ENCODE results near the gene NFYA. TPM values are rescaled to one million over a fixed set of nuclear protein-coding genes. Genes with fewer than 3 reads are reported as not detected.

Gene NFYA
- total and polyA plus RNA-seq, 7 donors: 7.4 to 12.8 (median 10.2) TPM

- Histone ChIP-seq H3K27me3 (no peaks in the 10 kb centered on the region), H3K27ac (no peak overlapping the region), H3K4me1 (no peaks in the 10 kb centered on the region), H3K9me3 (no peaks in the 10 kb centered on the region), H3K4me3 (no peak overlapping the region), H3K36me3 (no peaks in the 10 kb centered on the region)
- intact Hi-C loops (cut with DNase I): no loop called here
- 92 to 93% methylated on average over 13 of the region's 13 CpGs for WGBS, 2 donors
- DNase-seq: no peak
- TF ChIP-seq POLR2A (IDR thresholded peaks at IDR 0.05): no peak
- TF ChIP-seq POLR2AphosphoS5 (IDR thresholded peaks at IDR 0.05): no peak
- no peak for TF ChIP-seq CTCF (IDR thresholded peaks at IDR 0.05)
- no peak for TF ChIP-seq EP300 (IDR thresholded peaks at IDR 0.05)
Observed at GRCh38 chr6:41037107-41037900, 35.5 kb upstream of the NFYA start.

DNA sequence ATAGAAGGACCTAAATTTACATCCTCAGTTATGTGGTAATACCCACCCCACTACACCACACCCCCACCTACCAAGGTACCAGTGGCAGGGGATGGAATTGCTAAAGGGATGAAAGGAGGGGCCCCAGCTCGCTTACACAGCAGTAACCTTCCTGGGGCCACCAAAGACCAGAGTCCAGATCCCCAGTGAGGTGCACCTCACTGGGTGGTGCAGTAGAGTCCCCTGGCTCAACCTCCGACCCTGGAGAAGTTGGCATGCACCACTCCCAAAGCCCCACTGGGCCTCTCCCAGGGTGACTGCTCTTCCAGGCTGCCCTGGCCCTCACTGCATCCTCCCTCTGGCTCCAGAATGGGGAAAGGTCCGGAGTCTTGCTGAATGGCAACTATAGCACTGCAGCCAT is 34.6 kb upstream of the NFYA start:
- WGBS, 2 donors: 87 to 90% methylated on average over 3 of the region's 3 CpGs
- Histone ChIP-seq H3K4me3 (no peak overlapping the region), H3K9me3 (no peaks in the 10 kb centered on the region), H3K4me1 (no peaks in the 10 kb centered on the region), H3K36me3 (no peaks in the 10 kb centered on the region), H3K27ac (no peak overlapping the region), H3K27me3 (no peaks in the 10 kb centered on the region)
- intact Hi-C loops (cut with DNase I): no loop called here
- TF ChIP-seq POLR2A (IDR thresholded peaks at IDR 0.05) (no peak), POLR2AphosphoS5 (IDR thresholded peaks at IDR 0.05) (no peak), EP300 (IDR thresholded peaks at IDR 0.05) (no peak), CTCF (IDR thresholded peaks at IDR 0.05) (no peak)
- no peak for DNase-seq

DNA sequence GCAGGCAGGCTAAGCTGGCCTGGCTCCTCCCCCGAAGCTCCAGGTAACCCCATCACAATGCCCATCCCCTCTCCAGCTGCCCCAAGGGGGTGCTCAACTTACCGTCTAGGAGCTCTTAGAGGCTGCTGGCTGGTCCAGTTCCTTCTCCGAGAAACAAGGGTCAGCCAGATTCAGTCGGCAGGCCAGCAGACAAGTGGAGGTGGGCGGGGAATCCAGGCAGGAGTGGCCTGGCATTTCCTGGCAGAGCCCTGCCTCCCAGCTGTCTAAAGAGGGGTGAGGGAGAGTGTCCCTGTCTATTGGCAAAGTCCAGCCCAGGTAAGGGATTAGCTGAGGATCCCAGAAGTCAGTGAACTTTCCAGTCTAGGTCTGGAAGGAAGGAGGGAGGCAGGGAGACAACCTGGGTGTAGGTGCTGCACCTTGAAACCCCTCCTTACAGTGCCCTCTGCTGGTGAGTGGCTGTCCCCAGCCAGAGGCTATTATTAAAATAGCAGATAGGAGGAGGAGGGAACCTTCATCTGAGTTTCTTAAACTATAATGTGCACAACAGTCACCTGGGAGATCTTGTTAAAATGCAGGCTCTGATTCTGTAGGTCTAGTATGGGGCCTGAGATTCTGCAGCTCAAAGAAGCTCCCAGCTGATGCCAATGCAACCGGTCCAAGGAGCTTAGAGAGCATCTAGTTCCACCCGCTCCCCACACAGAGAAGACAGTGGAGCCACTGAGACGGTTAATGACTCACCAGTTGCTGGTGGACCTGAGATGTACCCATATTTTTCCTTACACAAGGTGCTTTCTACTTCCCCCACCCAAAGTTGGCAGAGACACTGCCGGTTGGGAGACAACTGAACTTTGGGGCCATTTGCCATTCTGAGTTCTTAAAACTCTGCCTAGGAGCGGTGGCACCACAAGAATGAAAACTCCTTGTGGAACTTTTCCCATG is 33.4 kb upstream of the NFYA start, which contains the start of gene UNC5CL:
UNC5CL (minus strand) TSS at position 162 of the 939 bp plus-strand sequence. CDS start 4,147 bp downstream, outside the sequence.
- Histone ChIP-seq H3K36me3 (no peaks in the 10 kb centered on the region), H3K9me3 (no peaks in the 10 kb centered on the region), H3K27ac (no peak within 1 kb of the TSS), H3K27me3 (no peaks in the 10 kb centered on the region), H3K4me1 (no peaks in the 10 kb centered on the region), H3K4me3 (no peak within 1 kb of the TSS)
- DNase-seq: no peak
- intact Hi-C loops (cut with DNase I): no loop called here
- TF ChIP-seq CTCF (IDR thresholded peaks at IDR 0.05): peak in 3 of 4 experiments; percentile 25 to 44 (median 41)
- TF ChIP-seq POLR2A (IDR thresholded peaks at IDR 0.05): no peak
- 46 to 66% methylated on average over 10 of the region's 10 CpGs for WGBS, 2 donors

- no peaks in the 10 kb centered on the region for H3K27me3 ChIP-seq
- intact Hi-C loops (cut with DNase I): no loop called here
- H3K36me3 ChIP-seq: no peaks in the 10 kb centered on the region
- WGBS, 2 donors: 25 to 63% methylated on average over 6 of the region's 6 CpGs
- H3K9me3 ChIP-seq: no peaks in the 10 kb centered on the region
- no peak overlapping the region for H3K27ac ChIP-seq
- DNase-seq: no peak
- no peaks in the 10 kb centered on the region for H3K4me1 ChIP-seq
- no peak overlapping the region for H3K4me3 ChIP-seq
- no peak for TF ChIP-seq CTCF (IDR thresholded peaks at IDR 0.05)
- TF ChIP-seq POLR2AphosphoS5 (IDR thresholded peaks at IDR 0.05): no peak
Observed at GRCh38 chr6:41040101-41040939, 32.5 kb upstream of the NFYA start.
